ENCODE data around the gene IARS1.

DNA sequence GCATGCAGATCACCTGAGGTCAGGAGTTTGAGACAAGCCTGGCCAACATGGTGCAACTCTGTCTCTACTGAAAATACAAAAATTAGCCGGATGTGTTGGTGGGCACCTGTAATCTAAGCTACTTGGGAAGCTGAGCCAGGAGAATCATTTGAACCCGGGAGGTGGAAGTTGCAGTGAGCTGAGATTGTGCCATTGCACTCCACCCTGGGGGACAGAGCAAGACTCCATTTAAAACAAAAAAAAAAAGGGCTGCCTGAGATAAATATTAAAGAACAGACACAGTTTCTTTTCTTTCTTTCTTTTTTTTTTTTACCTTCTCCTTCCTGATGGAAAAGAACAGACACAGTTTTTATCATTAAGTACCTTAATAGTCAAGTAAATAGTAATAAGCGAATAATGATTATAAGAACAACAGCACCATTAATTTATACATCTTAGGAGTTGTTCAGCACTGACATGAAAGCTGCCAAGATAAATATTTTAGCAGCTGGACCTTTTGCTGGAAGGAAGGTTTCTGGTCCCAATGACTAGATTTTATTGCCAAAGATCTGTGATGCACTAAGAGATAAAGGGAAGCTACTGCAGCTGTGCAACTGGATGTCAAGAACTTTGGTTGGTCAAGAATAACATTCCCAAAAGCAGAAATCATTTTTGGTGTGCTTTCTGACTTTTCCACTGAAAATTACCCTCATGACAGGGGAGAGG is 39.2 kb upstream of the IARS1 start:
- no peak for TF ChIP-seq CEBPB (IDR thresholded peaks at IDR 0.05; ENCODE audit: low read depth, low read length)
- TF ChIP-seq, protein P1, sequence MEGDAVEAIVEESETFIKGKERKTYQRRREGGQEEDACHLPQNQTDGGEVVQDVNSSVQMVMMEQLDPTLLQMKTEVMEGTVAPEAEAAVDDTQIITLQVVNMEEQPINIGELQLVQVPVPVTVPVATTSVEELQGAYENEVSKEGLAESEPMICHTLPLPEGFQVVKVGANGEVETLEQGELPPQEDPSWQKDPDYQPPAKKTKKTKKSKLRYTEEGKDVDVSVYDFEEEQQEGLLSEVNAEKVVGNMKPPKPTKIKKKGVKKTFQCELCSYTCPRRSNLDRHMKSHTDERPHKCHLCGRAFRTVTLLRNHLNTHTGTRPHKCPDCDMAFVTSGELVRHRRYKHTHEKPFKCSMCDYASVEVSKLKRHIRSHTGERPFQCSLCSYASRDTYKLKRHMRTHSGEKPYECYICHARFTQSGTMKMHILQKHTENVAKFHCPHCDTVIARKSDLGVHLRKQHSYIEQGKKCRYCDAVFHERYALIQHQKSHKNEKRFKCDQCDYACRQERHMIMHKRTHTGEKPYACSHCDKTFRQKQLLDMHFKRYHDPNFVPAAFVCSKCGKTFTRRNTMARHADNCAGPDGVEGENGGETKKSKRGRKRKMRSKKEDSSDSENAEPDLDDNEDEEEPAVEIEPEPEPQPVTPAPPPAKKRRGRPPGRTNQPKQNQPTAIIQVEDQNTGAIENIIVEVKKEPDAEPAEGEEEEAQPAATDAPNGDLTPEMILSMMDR (IDR thresholded peaks at IDR 0.05; ENCODE audit: control extremely low read depth in 1 of 3, insufficient read depth in 1 of 3, low read depth in 1 of 3, low read length in 3 of 3) = no peak
- TF ChIP-seq JUND (IDR thresholded peaks at IDR 0.05; ENCODE audit: low read length) = no peak
- no peak for TF ChIP-seq SIN3A (conservative IDR thresholded peaks at IDR 0.05 in 1 of 2, IDR thresholded peaks at IDR 0.05 in 1 of 2; ENCODE audit: low read depth in 1 of 2, low read length in 2 of 2)
- TF ChIP-seq POU5F1 (IDR thresholded peaks at IDR 0.05; ENCODE audit: low read depth, low read length) = no peak
- no peak for TF ChIP-seq FOSL1 (IDR thresholded peaks at IDR 0.05; ENCODE audit: insufficient read depth, low read depth, low read length)
- no peak for TF ChIP-seq EZH2 (IDR thresholded peaks at IDR 0.05; ENCODE audit: low read depth, low read length, severe bottlenecking)
- TF ChIP-seq CHD2 (IDR thresholded peaks at IDR 0.05; ENCODE audit: low read length) = no peak
- no peak for TF ChIP-seq TCF12 (IDR thresholded peaks at IDR 0.05; ENCODE audit: low read depth, low read length)
- no peak for TF ChIP-seq TAF1 (IDR thresholded peaks at IDR 0.05; ENCODE audit: low read depth, low read length)
- no peak for TF ChIP-seq POLR2AphosphoS5 (IDR thresholded peaks at IDR 0.05; ENCODE audit: low read depth, low read length)
- TF ChIP-seq, protein P2, sequence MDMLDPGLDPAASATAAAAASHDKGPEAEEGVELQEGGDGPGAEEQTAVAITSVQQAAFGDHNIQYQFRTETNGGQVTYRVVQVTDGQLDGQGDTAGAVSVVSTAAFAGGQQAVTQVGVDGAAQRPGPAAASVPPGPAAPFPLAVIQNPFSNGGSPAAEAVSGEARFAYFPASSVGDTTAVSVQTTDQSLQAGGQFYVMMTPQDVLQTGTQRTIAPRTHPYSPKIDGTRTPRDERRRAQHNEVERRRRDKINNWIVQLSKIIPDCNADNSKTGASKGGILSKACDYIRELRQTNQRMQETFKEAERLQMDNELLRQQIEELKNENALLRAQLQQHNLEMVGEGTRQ (IDR thresholded peaks at IDR 0.05; ENCODE audit: low read length) = no peak
- no peak for TF ChIP-seq POLR2A (IDR thresholded peaks at IDR 0.05; ENCODE audit: control extremely low read depth in 1 of 2, low read depth in 2 of 2, low read length in 2 of 2)
- no peak for TF ChIP-seq SUZ12 (IDR thresholded peaks at IDR 0.05; ENCODE audit: low read length)
